Subcutaneous adipose tissue (tissue), 4 donors: Measurements from ENCODE around the gene TUBGCP3. TPM values are rescaled to one million over a fixed set of nuclear protein-coding genes. Genes with fewer than 3 reads are reported as not detected.

Experiments used
- total RNA-seq, 4 donors: library from RNA; depleted of rRNA; stranded (reverse); fragments of >200 nt; gene quantifications; one replicate each; pipeline ENCODE4 v1.1.0, GENCODE V29; 2016
- TF ChIP-seq, protein P1 (sequence below): fragments of 450-650 bp; IDR thresholded peaks from one replicate; pipeline ENCODE4 v1.5.1; 2016; ENCODE audit warnings: low read depth, mild to moderate bottlenecking, control low read depth, antibody characterized with exemption, moderate library complexity

Gene TUBGCP3
- total RNA-seq, 4 donors from 2014 or later = 29.2 to 44.8 (median 34.8) TPM

DNA sequence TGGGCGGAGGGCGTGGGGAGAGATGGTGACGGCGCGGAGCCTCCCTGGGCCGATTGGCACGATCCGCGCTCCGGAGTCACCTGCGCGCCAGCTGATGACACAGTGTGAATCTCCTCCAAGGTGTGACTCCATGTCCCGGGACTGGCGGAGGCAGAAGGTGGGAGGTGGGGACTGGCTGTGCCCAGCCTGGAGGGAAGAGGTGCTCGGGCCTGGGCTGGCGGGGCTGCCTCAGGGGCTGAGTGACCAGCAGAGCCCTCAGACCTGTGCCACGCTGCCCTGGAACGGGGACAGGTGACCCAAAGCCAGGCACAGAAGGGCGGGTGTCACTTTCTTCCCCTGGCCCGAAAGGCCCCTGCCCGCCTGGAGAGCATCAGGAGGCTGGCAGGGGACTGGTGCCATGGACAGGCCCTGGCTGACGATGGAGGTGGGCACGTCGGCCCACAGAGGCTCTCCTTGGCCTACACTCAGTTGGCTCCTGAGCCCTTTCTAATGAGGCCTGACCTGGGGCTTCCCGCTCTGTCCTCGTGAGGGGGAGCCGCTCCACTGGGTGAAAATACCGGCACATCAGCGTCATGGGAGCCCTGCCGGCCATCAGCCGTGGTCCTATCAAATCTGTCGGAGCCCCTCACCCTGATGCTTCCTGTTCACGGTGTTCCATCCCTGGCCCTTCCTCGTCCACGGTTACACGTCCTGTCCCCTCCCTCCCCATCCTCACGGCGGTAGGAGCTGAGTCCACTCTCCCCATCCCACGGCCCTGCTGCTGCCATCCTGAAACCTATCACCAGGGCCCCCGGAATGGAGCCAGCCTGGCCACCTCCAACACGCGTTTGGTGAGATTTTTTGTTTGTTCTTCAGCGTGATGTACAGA, 136.2 kb downstream of the TUBGCP3 start:
- TF ChIP-seq, protein P1, sequence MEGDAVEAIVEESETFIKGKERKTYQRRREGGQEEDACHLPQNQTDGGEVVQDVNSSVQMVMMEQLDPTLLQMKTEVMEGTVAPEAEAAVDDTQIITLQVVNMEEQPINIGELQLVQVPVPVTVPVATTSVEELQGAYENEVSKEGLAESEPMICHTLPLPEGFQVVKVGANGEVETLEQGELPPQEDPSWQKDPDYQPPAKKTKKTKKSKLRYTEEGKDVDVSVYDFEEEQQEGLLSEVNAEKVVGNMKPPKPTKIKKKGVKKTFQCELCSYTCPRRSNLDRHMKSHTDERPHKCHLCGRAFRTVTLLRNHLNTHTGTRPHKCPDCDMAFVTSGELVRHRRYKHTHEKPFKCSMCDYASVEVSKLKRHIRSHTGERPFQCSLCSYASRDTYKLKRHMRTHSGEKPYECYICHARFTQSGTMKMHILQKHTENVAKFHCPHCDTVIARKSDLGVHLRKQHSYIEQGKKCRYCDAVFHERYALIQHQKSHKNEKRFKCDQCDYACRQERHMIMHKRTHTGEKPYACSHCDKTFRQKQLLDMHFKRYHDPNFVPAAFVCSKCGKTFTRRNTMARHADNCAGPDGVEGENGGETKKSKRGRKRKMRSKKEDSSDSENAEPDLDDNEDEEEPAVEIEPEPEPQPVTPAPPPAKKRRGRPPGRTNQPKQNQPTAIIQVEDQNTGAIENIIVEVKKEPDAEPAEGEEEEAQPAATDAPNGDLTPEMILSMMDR = no peak

DNA sequence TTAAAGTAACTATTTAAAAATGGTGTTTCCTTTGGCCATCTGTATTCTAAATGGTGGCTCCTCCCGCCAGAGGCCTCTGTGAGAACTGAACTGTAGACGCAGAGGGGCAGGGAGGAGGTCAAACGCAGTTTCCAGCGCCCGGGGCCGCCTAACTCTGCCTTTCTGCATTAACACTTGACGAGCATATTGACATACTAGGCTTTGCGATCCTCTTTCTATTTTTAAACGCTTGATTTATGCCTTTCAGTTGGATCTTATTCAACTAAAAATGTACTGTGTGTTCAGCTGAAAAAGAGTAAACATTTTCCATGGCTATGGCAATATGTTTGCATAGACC, 137.1 kb downstream of the TUBGCP3 start:
- TF ChIP-seq, protein P1 = no peak

DNA sequence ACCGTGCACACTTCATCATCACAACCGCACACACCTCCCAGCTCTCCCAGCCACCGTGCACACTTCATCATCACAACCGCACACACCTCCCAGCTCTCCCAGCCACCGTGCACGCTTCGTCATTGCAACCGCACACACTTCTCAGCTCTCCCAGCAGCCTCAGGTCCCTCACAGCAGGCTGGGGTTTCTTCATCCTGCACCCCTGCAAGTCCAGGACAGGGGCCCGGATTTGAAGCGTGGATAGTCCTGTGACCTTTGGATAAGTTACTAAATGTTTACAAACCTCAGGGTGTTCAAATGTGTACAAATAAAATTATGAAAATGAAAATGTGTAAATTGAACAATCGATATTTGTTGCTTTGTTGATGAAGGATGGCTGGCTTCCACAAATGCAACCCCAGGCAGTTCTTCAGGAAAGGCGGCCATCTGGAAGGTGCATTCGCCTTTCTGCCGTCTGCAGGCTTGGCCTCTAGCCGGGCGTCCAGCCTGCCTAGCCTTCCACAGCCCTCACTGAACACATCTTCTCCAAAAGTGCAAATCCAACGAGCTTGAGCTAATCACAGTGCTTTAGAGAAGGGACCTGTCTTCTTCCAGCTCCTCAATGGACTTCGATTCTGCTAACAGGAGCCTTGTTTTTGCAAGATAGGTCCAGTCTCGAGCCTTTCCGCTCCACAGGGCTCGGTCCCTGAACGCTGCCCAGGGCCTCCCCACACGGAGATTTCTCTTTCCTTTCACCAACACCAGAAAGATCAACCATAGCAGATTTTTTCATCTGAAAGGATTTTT, 137.6 kb downstream of the TUBGCP3 start:
- TF ChIP-seq, protein P1 = no peak

DNA sequence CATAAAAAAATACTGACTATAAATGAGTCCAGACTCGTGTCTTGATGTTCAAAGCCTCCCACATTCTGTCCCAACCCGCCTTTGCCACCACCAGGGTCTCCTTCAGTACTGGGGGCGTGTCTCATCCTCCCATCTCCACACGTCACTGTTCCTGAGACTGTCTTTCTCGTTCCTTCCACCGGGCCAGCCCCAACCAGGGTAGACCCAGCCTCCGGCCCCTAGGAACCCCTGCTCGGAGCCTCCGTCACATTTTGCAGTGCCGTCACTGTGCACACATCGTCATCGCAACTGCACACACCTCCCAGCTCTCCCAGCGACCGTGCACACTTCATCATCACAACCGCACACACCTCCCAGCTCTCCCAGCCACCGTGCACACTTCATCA, 138.4 kb downstream of the TUBGCP3 start:
- TF ChIP-seq, protein P1 = no peak

DNA sequence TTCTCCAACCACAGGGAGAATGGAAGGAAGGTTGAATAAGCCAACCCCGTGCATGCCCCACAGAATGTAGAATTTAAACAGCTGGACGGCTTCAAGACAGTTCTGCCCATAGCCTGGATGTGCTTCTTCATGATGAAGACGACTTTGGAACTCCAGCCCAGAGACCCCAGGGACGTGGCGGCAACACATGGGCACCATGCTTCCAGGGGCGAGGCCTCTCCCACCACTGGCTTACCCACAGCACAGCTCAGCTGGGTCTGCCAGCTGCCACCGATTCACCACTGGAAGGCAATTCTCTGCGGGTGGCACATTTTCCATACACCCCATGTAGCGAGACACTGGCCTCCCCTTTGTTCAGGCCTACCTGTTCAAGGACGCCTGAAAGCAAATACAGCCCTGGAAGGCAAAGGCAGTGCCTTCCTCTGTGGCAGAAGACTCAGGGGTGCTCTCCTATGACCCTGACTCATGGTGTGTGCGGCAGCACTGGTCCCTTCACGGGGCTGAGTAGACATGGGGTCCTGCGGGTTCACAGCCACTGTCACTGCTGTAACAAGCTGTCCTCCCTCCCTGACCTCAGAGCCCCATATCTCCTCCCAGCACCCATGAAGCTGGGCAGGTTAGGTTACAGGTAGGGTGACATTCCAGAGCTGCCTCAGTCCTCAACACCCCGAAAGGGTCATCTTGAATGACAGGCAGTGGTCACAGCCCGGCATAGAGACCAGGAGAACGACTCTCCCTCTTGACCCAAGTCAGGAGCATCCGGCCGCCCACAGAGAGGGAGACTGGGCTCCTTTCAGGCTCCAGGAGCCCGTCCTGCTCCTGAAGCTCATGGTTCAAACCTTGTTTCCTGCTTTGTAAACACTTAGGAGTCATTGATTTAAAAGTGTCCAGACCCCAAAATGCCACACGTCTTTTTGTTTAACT, 139.1 kb downstream of the TUBGCP3 start:
- TF ChIP-seq, protein P1 = no peak

DNA sequence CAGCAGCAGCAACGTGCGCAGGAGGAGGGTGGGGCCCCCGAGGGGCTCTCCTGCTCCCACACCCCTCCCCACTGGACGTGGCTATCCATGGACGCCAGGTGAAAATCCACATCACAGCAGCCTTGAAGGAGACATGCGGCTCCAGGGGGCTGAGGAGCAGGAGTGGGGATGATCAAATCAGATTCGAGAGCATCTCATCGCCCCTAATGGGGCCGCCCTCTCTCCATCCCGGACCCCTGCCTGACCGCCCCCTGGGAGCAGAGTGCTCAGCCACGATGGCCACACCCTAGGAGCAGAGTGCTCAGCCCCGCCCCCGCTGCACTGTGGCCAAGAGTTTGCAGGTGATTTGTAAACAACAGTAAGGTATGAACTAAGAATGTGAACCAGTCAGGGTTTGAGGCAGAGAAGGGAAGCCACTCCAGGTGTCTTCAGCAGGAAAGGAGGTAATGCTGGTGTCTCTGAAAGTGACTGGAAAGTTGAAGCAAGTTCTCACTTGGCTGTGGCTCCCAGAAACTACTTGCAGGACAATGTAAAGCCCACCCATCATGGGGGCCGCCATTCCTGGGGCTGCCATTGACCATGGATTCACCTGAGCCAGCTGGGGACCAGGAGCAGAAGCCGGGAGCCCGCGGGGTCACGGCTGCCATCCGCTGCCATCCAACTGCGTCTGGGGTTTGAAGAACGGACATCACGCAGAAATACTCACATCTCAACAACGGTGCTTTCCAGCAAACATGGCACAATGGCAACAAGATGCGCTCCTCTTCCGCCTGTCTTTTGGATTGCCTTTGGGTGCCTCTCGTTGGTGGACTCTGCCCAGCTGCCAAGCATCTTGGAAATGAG, 140.0 kb downstream of the TUBGCP3 start:
- TF ChIP-seq, protein P1 = no peak
